Ovary (tissue), 9 donors: ENCODE data around the gene PSMB9. TPM values are rescaled to one million over a fixed set of nuclear protein-coding genes. Genes with fewer than 3 reads are reported as not detected.

ENCODE experiments used
- DNase-seq, 5 donors: peaks; one replicate each; pipeline ENCODE4 v3.0.0-alpha.2; 2019 to 2020
- H3K27ac ChIP-seq, 2 donors: fragments of 200-600 bp; one replicate each; pipeline versions ENCODE4 v1.5.1 to v1.8.0; 2019 to 2022
- H3K27me3 ChIP-seq: fragments of 200-600 bp; one replicate; pipeline ENCODE4 v1.8.0; 2022
- H3K36me3 ChIP-seq: fragments of 200-600 bp; sonication (generic); one replicate; pipeline ENCODE4 v1.5.1; 2019
- H3K4me1 ChIP-seq: one replicate; pipeline ENCODE4 v1.8.1; 2013; ENCODE audit warnings: mild to moderate bottlenecking, moderate library complexity; ENCODE audit not compliant: insufficient read depth
- H3K4me3 ChIP-seq: fragments of 200-600 bp; sonication (generic); one replicate; pipeline ENCODE4 v1.5.1; 2017
- H3K9me3 ChIP-seq, 2 donors: fragments of 200-600 bp in 1 of 2; sonication (generic) in 1 of 2; one replicate each; pipeline versions ENCODE4 v1.5.1 to v1.8.1; 2013 to 2019; ENCODE audit warnings: mild to moderate bottlenecking in 1 of 2, moderate library complexity in 1 of 2
- CTCF ChIP-seq, 3 donors: fragments of 450-650 bp in 2 of 3; fragments of 200-600 bp in 1 of 3; IDR thresholded peaks; one replicate each; pipeline versions ENCODE4 v1.5.1 to v1.8.0; 2016 to 2022; ENCODE audit warnings: antibody characterized with exemption in 3 of 3, mild to moderate bottlenecking in 1 of 3
- EP300 ChIP-seq: sonication (generic); formaldehyde crosslinking; IDR thresholded peaks from one replicate; pipeline ENCODE4 v1.6.1; 2017; ENCODE audit warnings: antibody characterized with exemption
- POLR2A ChIP-seq: fragments of 450-650 bp; IDR thresholded peaks from one replicate; pipeline ENCODE4 v1.6.1; 2017; ENCODE audit warnings: antibody characterized with exemption, mild to moderate bottlenecking, moderate library complexity
- WGBS, 3 donors: extraction: QIAGEN DNeasy Blood & Tissue Kit in 1 of 3; methylation state at CpG; one replicate each; pipeline versions ENCODE4 v1.1.5 to v1.1.7; 2013 to 2017; 5-methylcytosine and 5-hydroxymethylcytosine counted together
- intact Hi-C, 4 donors: fragments of 100-400 bp; cut with DNase I; formaldehyde crosslinking; loops; one replicate each; pipeline versions ENCODE4 v1.11.0 to v1.15.1; 2022 to 2023
- polyA plus RNA-seq, 2 donors: library from polyadenylated mRNA; stranded (reverse); fragments of 200-250 nt in 1 of 2; fragments of 350-450 nt in 1 of 2; fragmentation: Illumina TruSeq in 1 of 2; extraction: RNeasy Lipid Tissue Mini Kit (QIAGEN cat#74804) in 1 of 2; gene quantifications; one replicate each; pipeline ENCODE4 v1.2.3, GENCODE V29; 2013 to 2014
- total RNA-seq, 7 donors: library from RNA; depleted of rRNA in 2 of 7; stranded (reverse); fragments of >200 nt in 2 of 7; fragmentation: NEBNext Ultra II Directional in 3 of 7; extraction: Animal tissue kit (Norgen Biotek cat#: 25700) in 3 of 7; gene quantifications; one replicate each; pipeline versions ENCODE4 v1.1.0 to v1.2.4, GENCODE V29; 2016 to 2023
- donor health status: DM: no; HTN: no; CAD: no; lungs with moderate emphysema.
- donor health status: DM: no; HTN: no; CAD: no.
- donor health status: Bipolar disorder and iron deficiency.
- donor health status: DM: yes; HTN: yes; CAD: no.
- donor health status: DM: no; HTN: no; CAD: no.
- donor health status: DM: yes; HTN: yes; CAD: no.

Gene PSMB9
- total and polyA plus RNA-seq, 9 donors = 9.5 to 30.7 (median 20.4) TPM

- Histone ChIP-seq H3K27ac (peak overlapping the region; percentile 98), H3K36me3 (no peaks in the 10 kb centered on the region), H3K4me1 (peaks cover 10% of the 10 kb centered on the region), H3K9me3 (no peaks in the 10 kb centered on the region), H3K27me3 (no peaks in the 10 kb centered on the region), H3K4me3 (peak overlapping the region; percentile 94)
- TF ChIP-seq CTCF (IDR thresholded peaks at IDR 0.05) (no peak), POLR2A (no peak), EP300 (no peak)
- WGBS, 3 donors = 47 to 51% (median 50%) methylated on average over 23 of the region's 23 CpGs
- intact Hi-C loops = loop anchor here in 1 of 4 donors (2.0 kb wide), 1 partner anchor 13 kb away; the partner anchor contains the start of gene TAP2
- DNase-seq = peak; percentile 40 to 60 (median 54)
These were observed 1.8 kb upstream of the PSMB9 start for GRCh38 chr6:32852018-32852843.

GRCh38 chr6:32852844-32853540 is 1.0 kb upstream of the PSMB9 start:
- peaks cover 10% of the 10 kb centered on the region for H3K4me1 ChIP-seq
- TF ChIP-seq CTCF (IDR thresholded peaks at IDR 0.05) = no peak
- TF ChIP-seq EP300 = no peak
- no peak for TF ChIP-seq POLR2A
- no peaks in the 10 kb centered on the region for H3K36me3 ChIP-seq
- WGBS, 3 donors = 0 to 1% (median 0%) methylated on average over 25 to 41 of the region's 41 CpGs
- H3K9me3 ChIP-seq = no peaks in the 10 kb centered on the region
- H3K4me3 ChIP-seq = peak overlapping the region; percentile 94
- peak overlapping the region; percentile 98 for H3K27ac ChIP-seq
- intact Hi-C loops = loop anchor here in 1 of 4 donors (2.0 kb wide), 1 partner anchor 14 kb away; the partner anchor contains the start of gene TAP2
- DNase-seq = peak in 4 of 5 donors; percentile 39 to 63 (median 54)
- H3K27me3 ChIP-seq = no peaks in the 10 kb centered on the region

- 12 to 14% (median 13%) methylated on average over 23 to 24 of the region's 24 CpGs for WGBS, 3 donors
- Histone ChIP-seq H3K27ac (peak overlapping the region; percentile 98), H3K27me3 (no peaks in the 10 kb centered on the region), H3K4me3 (peak overlapping the region; percentile 94), H3K9me3 (no peaks in the 10 kb centered on the region), H3K4me1 (peaks cover 10% of the 10 kb centered on the region), H3K36me3 (no peaks in the 10 kb centered on the region)
- intact Hi-C loops = no loop called here
- TF ChIP-seq EP300 (no peak), CTCF (IDR thresholded peaks at IDR 0.05) (no peak), POLR2A (no peak)
- DNase-seq = peak in 4 of 5 donors; percentile 44 to 57 (median 50)
These were observed 585 bp downstream of the PSMB9 start for GRCh38 chr6:32854376-32855178.
